GM18505 (cell line): Measurements from ENCODE around the gene MYLK3.

Experiments used
- ATAC-seq: cut with Tn5 transposase; IDR thresholded peaks from one replicate; pipeline ENCODE4 v1.9.1; 2021; ENCODE audit not compliant: unreplicated experiment
- POLR2A ChIP-seq: IDR thresholded peaks from 4 replicates; pipeline ENCODE4 v1.6.1; 2011; ENCODE audit warnings: borderline replicate concordance; ENCODE audit not compliant: insufficient read depth, insufficient read length; ENCODE audit errors: extremely low read depth

MYLK3 gene

DNA sequence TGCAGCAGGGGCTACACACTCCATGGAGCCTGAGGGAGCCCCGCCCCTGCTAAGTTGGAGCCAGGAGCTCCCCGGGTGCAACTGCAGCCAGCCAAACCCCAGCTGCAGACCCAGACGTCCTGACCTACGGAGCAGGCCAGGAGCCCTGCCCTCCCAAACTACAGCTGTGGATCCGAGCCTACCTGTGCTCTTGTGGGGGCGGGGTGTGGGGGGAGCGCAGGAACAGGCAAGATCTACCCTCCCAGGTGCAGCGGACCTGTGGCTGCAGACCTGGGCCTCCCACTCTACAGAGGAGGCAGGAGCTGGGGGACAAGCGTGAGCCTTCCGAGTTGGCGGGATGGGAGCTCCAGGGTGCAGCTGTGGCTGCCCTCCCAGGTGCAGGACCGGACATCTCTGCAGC, 29.7 kb upstream of the MYLK3 start:
- TF ChIP-seq POLR2A: no peak
- no peak for ATAC-seq

DNA sequence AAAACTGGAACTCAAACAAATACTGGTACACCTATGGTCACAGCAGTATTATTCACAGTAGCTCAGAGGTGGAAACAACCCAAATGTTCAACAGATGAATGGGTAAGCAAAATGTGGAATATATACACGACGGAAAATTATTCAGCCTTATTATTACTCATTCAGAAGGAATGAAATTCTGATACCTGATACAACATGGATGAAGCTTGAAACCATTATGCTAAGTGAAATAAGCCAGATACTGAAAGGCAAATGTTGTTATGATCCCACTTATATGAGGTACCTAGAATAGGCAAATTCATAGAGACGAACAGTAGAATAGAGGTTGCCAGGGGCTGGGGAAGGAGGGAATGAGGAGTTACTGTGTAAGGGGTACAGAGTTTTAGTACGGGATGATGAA, 27.1 kb upstream of the MYLK3 start:
- ATAC-seq: no peak
- TF ChIP-seq POLR2A: no peak

DNA sequence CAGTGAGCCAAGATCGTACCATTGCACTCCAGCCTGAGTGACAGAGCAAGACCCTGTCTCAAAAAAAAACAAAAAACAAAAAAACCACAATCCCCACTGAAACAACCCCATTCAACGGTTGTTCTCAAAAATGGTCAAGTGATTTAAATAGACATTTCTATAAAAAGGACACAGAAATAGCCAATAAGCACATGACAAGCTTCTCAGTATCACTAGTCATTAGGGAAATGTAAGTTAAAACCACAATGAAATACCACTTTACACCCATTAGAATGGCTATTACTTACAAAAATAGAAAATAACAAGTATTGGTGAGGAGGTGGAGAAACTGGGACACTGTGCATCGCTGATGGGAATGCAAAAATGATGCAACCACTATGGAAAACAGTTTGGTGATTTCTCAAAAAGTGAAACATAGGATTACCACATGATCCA, 26.6 kb upstream of the MYLK3 start:
- no peak for ATAC-seq
- TF ChIP-seq POLR2A: no peak

DNA sequence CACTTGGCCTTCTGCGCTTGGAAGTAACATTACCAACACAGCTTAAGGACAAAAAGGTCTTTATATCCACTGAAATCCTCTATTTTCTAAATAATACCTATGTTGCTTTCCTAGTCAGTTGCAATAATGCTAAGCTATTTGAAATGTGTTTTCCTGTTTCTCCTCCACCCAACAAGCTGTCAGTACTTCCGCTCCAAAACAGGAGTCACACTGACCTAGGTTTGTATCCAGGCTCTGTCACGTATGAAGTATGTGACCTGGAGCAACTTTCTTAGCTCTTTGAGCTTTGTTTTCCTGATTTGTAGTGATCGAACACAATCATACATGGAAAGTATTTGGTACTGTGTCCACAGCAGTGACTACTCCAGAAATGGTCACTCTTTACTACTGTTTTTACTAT, 24.3 kb upstream of the MYLK3 start:
- no peak for ATAC-seq
- no peak for TF ChIP-seq POLR2A

DNA sequence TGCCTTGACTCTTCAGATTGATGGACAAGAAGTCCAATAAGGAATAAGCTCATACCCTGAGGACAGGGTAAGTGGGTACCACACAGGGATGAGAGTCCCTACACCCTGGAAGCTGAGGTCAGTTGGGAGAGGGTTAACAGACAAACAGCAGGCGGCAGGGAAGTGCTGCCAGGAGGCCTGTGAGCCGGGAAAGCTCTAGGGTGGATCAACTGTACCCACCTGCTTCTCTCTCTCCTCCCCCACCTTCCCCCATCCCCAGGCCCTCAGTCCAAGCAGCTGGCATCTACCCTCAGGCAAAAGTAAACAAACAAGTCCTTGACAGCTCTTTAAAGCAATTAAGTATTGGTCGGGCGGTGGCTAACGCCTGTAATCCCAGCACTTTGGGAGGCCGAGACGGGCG, 20.7 kb upstream of the MYLK3 start:
- ATAC-seq: no peak
- no peak for TF ChIP-seq POLR2A

DNA sequence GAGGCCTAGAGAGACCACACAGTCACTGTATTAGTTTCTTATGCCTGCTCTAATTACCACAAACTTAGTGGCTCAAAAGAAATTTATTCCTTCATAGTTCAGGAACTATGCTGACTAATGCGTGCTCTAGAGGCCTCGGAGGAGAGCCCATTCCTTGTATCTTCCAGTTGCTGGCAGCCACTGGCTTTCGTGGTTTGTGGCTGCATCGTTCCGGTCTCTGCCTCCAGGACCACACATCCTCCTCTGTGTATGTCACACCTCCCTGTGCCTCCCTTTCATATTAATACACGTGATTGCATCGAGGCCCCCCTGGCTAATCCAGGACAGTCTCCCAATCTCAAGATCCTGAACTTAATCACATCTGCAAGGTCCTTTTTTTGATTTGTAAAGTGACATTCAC, 16.9 kb upstream of the MYLK3 start:
- TF ChIP-seq POLR2A: no peak
- no peak for ATAC-seq

DNA sequence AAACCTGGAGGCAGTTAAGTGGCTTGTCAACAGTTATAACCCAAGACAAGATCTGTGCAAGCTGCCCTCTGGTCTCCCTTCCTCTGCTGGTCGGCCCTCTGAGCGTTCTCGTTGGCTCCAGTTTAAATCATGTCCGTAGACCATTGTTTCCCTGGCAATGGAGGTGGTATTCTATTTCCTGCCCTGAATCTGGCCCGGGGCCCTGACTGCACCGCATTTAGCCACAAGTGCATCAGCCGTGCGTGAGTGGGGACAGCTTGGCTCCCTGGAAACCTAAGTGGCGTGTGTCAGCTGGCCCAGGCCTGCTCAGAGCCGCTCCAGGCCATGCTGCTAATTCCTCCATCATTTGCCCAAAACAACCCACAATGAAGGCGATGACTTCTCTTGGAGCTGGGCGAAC, 15.0 kb upstream of the MYLK3 start:
- no peak for ATAC-seq
- no peak for TF ChIP-seq POLR2A

DNA sequence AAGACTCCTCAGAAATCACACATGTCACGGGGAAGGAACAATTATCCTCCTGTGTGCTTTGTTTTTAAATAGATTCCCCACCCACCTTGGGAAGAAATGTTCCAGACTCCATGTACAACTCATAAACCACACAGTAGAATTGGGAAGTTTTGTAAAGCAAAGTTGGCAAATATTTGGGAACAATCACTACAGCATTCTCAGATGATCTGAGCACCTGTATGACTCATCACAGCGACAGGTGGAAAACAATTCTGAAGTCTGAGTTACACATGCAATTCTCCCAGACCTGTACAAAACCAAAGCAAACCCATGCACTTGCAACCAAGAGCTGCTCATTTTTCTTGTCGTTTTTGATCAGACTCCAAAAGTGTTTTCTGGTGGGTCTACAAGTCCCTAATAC, 14.4 kb upstream of the MYLK3 start:
- no peak for ATAC-seq
- no peak for TF ChIP-seq POLR2A

DNA sequence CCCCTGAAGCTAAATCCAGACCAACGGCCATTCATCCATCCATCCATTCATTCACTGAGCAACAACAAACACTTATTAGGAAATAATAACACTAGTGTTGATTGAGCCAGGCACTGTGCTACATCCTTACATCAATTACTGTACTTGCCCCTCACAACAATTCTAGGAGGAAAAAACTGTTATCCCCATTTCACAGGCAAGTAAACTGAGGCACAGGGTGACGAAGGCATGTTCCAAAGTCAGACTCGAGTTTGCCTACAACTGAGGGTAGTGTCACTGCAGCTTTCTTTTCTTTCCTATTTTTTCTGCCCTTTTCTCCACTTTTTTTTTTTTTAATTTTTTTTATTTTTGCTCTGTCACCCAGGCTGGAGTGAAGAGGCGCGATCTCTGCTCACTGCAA, 11.2 kb upstream of the MYLK3 start:
- no peak for ATAC-seq
- TF ChIP-seq POLR2A: no peak

DNA sequence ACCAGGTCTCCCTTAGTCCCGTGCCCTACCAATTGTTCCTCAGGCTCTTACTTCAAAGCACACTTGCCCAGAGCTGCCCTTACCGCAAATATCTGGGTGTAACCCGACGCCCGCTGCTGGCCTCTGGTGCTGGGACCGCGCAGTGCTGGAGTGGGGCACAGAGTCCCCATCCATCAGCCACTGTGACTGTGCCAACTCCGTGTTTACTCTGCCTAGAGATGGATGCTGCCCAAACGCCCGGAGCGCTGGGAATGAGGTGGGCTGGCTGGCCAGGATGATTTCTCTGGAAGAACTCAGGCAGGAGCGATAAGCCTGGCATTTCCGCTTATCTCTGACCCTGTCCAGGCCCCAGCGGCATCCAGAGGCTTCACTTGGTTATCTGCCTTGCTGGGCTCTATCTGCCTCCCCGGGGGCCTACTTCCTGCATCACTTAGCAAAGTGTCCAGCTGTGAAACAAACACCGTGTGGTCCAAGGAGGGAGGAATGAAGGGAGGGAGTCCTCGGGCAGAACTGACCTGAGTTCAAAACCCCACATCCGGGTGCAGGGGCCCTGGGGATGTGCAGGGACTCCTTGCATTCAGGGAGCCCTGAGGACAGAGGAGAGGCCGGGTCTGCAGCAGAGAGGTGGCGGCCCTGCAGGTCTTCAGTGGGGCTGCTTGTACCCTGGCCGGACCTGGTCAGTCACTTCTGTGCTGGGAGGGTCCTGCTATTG, 9.4 kb upstream of the MYLK3 start:
- ATAC-seq: no peak

DNA sequence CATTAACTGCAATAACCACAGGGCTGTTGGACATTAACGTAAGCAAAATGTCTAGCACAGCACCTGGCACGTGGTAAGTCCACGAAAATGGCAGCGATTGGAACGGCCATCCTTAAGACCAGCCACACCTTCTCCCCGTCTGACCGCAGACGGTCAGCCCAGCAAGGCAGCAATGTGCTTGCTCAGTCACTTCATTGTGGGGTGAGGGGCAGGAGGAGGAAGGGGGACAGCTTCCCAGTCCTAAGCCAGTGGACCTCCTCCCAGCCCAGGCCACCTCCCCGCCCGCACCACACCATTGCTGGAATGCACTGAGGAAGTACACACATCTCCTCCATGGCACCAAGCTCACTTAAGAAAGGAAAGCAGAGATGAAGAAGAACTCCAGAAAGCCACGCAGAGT, 8.6 kb upstream of the MYLK3 start:
- no peak for TF ChIP-seq POLR2A
- no peak for ATAC-seq

More for the DNA sequence above, 9.4 kb upstream of the MYLK3 start:
- no peak for TF ChIP-seq POLR2A

DNA sequence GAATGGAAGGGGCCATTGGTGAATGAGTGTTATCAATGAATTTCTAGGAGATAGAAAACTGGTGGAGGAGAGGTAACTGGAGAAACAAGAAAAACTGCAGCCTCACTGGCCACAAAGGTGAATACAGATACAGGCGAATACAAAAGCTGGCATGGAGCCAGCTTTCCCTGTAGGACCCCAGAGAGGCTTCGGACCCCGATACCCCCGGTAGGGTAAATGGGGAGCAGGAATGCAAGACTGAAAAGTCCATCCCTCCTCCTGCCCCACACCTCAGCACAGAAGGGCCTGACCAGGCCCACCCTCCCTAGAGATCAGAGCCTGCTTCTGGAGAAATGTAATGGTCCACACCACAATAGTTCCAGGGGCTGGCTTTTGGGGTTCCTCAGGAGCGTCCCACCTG, 4.9 kb upstream of the MYLK3 start:
- no peak for ATAC-seq
- TF ChIP-seq POLR2A: no peak

DNA sequence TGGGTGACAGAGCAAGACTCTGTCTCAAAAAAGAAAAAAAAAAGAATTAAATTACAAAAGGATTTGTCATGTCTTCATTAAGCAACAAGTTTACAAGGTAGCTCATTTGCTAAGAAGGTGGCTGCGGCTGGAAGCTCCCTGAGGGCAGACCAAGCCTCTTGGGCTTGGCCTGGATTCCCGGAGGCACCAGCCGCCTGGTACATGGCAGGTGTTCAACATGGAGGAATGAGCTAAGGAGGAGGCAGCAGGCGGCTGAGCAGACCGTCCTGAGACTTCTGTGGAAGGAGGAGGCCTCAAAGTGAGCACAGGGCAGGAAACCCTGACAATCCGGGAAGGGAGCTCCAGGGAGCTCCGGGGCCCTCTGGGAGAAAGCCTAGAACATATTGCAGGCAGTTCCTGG, 3.2 kb upstream of the MYLK3 start:
- no peak for ATAC-seq
- no peak for TF ChIP-seq POLR2A

DNA sequence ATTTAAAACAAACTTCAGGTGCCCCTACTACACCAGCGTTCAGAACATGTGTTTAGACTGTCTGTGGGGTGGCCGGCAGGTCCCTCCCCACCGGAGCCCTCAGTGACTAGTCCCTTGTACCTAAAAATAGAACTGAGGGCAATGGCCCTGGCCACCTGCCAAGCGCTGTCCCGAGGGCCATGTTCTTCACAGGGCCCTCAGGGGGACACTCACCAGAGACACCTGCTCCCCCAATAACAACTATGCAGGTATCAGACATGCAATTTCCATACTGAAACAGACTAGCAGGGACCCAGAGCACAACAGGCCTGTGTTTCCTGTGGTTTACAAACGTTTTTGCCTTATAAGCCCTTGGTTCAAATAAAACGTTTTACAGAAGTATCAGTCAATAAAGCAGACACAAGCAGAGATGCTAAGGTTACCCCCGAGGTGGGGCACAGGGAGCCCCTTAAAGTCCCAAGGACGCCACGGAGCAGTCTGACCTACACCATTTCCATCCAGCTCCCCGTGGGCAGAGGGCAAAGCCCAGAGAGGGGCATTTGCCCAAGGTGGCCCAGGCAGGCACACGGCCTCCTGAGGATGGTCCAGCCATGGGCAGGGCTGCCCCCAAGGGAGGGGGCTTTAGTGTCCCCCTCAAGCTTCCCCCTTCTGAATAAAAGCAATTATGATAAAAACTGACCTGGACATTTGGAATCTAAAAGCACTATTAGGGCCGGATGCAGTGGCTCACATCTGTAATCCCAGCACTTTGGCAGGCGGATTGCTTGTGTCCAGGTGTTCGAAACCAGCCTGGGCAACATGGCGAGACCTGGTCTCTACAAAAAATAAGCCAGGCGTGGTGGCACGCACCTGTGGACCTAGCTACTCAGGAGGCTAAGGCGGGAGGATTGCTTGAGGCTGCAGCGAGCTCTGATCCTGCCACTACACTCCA, 896 bp upstream of the MYLK3 start:
- TF ChIP-seq POLR2A: no peak
- ATAC-seq: peak; percentile 61
